OCI-LY1 (cell line): Measurements from ENCODE around the gene TENT4A.

ENCODE experiments used
- H2AFZ ChIP-seq: fragments of 200-600 bp; sonication (generic), shearing (Covaris generic); 2 replicates; pipeline ENCODE4 v1.6.0; 2014; ENCODE audit warnings: antibody characterized with exemption, mild to moderate bottlenecking, low read length
- H3F3A ChIP-seq: fragments of 200-600 bp; sonication (generic), shearing (Covaris generic); 2 replicates; pipeline ENCODE4 v1.6.0; 2014; ENCODE audit warnings: mild to moderate bottlenecking, antibody characterized with exemption, low read length, moderate library complexity; ENCODE audit not compliant: insufficient read depth
- H3K27ac ChIP-seq: fragments of 200-600 bp; sonication (generic); 2 replicates; pipeline ENCODE4 v1.5.1; 2014; ENCODE audit warnings: low read length, mixed run types, mild to moderate bottlenecking, low read depth; ENCODE audit not compliant: poor library complexity, severe bottlenecking
- H3K27me3 ChIP-seq: fragments of 200-600 bp; sonication (generic); 2 replicates; pipeline ENCODE4 v1.6.0; 2014; ENCODE audit warnings: antibody characterized with exemption, mild to moderate bottlenecking, low read length, moderate library complexity; ENCODE audit not compliant: insufficient read depth
- H3K36me3 ChIP-seq: fragments of 200-600 bp; sonication (generic); 2 replicates; pipeline ENCODE4 v1.6.1; 2014; ENCODE audit warnings: mild to moderate bottlenecking, antibody characterized with exemption, low read length, moderate library complexity, mixed read lengths; ENCODE audit not compliant: insufficient read depth
- H3K4me1 ChIP-seq: fragments of 200-600 bp; sonication (generic); 2 replicates; pipeline ENCODE4 v1.5.1; 2014; ENCODE audit warnings: mild to moderate bottlenecking, low read length, moderate library complexity; ENCODE audit not compliant: insufficient read depth, severe bottlenecking
- H3K4me2 ChIP-seq: fragments of 200-600 bp; sonication (generic), shearing (Covaris generic); 2 replicates; pipeline ENCODE4 v1.6.1; 2014; ENCODE audit warnings: low read length
- H3K4me3 ChIP-seq: fragments of 200-600 bp; sonication (generic); 2 replicates; pipeline ENCODE4 v1.5.1; 2014; ENCODE audit warnings: low read length, low read depth, mild to moderate bottlenecking, mixed read lengths; ENCODE audit not compliant: poor library complexity, severe bottlenecking
- H3K79me2 ChIP-seq: fragments of 200-600 bp; shearing (Covaris generic); 2 replicates; pipeline ENCODE4 v1.6.1; 2016; ENCODE audit warnings: mixed run types, low read length, mixed read lengths; ENCODE audit not compliant: insufficient read depth
- H3K9ac ChIP-seq: fragments of 200-600 bp; sonication (generic), shearing (Covaris generic); 2 replicates; pipeline ENCODE4 v1.6.1; 2014; ENCODE audit warnings: mild to moderate bottlenecking, low read length, mixed read lengths
- H3K9me2 ChIP-seq: fragments of 200-600 bp; sonication (generic), shearing (Covaris generic); 2 replicates; pipeline ENCODE4 v1.6.1; 2014; ENCODE audit warnings: low read depth, mild to moderate bottlenecking, low read length, mixed read lengths
- H3K9me3 ChIP-seq: fragments of 200-600 bp; shearing (Covaris generic); 2 replicates; pipeline ENCODE4 v1.6.1; 2014; ENCODE audit warnings: low read length, mixed read lengths
- H4K20me1 ChIP-seq: fragments of 200-600 bp; sonication (generic), shearing (Covaris generic); 2 replicates; pipeline ENCODE4 v1.6.0; 2016; ENCODE audit warnings: mild to moderate bottlenecking, low read length; ENCODE audit not compliant: insufficient read depth
- EZH2 ChIP-seq: fragments of 200-600 bp; sonication (generic), shearing (Covaris generic); IDR thresholded peaks from 2 replicates; pipeline ENCODE4 v1.8.0; 2017; ENCODE audit warnings: borderline replicate concordance, mixed run types, mild to moderate bottlenecking, antibody characterized with exemption, low read length, moderate library complexity, mixed read lengths
- TF ChIP-seq, protein P1 (sequence below): fragments of 200-600 bp; sonication (generic), shearing (Covaris generic); IDR thresholded peaks from 2 replicates; pipeline ENCODE4 v1.5.1; 2017; ENCODE audit warnings: mild to moderate bottlenecking, antibody characterized with exemption, low read length, moderate library complexity, mixed read lengths

Gene TENT4A

DNA sequence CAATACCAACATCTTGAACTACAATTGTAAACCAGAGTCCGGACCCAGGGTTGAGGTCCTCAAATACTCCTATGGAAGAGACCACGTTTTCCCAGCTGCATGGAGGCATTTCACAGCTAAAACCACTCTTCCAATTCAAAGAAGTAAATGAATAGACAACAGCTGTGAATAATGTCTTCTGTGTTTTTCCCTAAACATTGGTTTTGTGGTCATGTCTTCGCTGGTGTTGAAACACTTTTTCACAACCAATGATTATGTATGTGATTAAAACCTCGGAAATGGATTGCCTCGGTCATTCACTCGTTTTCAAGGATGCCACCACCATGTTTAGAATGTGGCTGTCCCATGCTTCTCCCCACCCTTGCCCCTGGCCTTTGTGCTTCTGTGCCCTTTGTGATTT, 9.4 kb upstream of the TENT4A start:
- no peaks in the 10 kb centered on the region for H3K9me3 ChIP-seq
- no peak overlapping the region for H3K4me2 ChIP-seq
- H3K27me3 ChIP-seq: 0 out of 2 replicates have a peak, but pooled peaks cover 5% of the 10 kb centered on the region
- no peaks in the 10 kb centered on the region for H4K20me1 ChIP-seq
- H3K9ac ChIP-seq: no peak overlapping the region
- H3F3A ChIP-seq: no peaks in the 10 kb centered on the region
- H3K9me2 ChIP-seq: no peaks in the 10 kb centered on the region
- no peak overlapping the region for H3K27ac ChIP-seq
- H3K79me2 ChIP-seq: no peaks in the 10 kb centered on the region
- no peak overlapping the region for H2AFZ ChIP-seq
- no peaks in the 10 kb centered on the region for H3K36me3 ChIP-seq
- H3K4me3 ChIP-seq: no peak overlapping the region
- TF ChIP-seq, protein P1, sequence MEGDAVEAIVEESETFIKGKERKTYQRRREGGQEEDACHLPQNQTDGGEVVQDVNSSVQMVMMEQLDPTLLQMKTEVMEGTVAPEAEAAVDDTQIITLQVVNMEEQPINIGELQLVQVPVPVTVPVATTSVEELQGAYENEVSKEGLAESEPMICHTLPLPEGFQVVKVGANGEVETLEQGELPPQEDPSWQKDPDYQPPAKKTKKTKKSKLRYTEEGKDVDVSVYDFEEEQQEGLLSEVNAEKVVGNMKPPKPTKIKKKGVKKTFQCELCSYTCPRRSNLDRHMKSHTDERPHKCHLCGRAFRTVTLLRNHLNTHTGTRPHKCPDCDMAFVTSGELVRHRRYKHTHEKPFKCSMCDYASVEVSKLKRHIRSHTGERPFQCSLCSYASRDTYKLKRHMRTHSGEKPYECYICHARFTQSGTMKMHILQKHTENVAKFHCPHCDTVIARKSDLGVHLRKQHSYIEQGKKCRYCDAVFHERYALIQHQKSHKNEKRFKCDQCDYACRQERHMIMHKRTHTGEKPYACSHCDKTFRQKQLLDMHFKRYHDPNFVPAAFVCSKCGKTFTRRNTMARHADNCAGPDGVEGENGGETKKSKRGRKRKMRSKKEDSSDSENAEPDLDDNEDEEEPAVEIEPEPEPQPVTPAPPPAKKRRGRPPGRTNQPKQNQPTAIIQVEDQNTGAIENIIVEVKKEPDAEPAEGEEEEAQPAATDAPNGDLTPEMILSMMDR: no peak
- no peak for TF ChIP-seq EZH2
- H3K4me1 ChIP-seq: peaks cover 16% of the 10 kb centered on the region

DNA sequence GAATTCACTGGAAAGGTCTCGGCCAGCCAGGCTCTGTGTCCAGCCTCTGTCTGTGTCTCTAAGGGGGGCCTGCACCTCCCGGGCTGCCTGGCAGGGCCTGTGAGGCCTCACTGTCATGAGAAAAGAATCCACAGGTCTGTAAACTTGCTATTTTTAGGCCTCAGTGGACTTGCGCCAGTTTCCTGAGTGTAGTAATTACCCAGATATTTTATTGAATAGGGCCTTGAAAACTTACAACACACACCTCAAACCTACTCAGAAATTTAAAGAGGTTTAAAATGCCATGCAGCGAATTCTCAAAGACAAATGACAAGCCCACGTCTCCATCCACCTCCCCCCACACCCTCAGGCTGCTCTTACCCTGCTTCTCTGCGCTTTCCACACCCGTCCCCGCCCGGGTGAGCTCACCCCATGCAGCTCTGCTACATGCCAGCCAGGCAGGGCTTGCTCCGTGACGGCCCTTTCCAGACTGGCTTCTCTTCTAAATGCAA, 8.8 kb upstream of the TENT4A start:
- Histone ChIP-seq H3K9me3 (no peaks in the 10 kb centered on the region), H3K4me2 (no peak overlapping the region)

DNA sequence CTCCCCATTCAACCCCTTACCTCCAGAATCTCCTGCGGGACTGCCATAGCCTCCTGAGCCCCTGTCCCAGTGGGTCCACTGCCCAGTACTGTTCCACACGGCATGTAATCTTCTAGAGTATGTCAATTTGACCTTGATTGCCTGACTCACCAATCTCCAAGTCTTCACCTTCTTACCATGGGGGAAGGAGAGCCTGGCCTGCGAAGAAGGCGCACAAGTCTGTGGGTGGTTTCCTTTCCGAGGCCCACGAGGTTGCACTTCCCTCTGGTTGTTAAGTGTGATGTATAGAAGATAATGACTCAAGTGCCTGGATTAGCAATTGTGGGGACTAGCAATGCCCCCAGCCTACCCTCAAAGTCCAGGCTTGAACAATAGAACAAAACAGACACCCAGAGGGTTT, 8.1 kb upstream of the TENT4A start:
- no peak overlapping the region for H3K9ac ChIP-seq
- H3K4me3 ChIP-seq: no peak overlapping the region
- peaks cover 16% of the 10 kb centered on the region for H3K4me1 ChIP-seq
- no peaks in the 10 kb centered on the region for H3K9me3 ChIP-seq
- TF ChIP-seq, protein P1: no peak
- TF ChIP-seq EZH2: no peak
- no peak overlapping the region for H3K4me2 ChIP-seq
- H3F3A ChIP-seq: no peaks in the 10 kb centered on the region
- no peak overlapping the region for H2AFZ ChIP-seq
- no peaks in the 10 kb centered on the region for H3K36me3 ChIP-seq
- H3K27ac ChIP-seq: no peak overlapping the region
- no peaks in the 10 kb centered on the region for H4K20me1 ChIP-seq
- no peaks in the 10 kb centered on the region for H3K9me2 ChIP-seq
- 0 out of 2 replicates have a peak, but pooled peaks cover 5% of the 10 kb centered on the region for H3K27me3 ChIP-seq
- no peaks in the 10 kb centered on the region for H3K79me2 ChIP-seq

More for the DNA sequence above, 8.8 kb upstream of the TENT4A start:
- Histone ChIP-seq H3K79me2 (no peaks in the 10 kb centered on the region), H4K20me1 (no peaks in the 10 kb centered on the region), H2AFZ (no peak overlapping the region), H3K4me3 (no peak overlapping the region), H3K9ac (no peak overlapping the region), H3F3A (no peaks in the 10 kb centered on the region), H3K4me1 (peaks cover 16% of the 10 kb centered on the region), H3K9me2 (no peaks in the 10 kb centered on the region), H3K27me3 (0 out of 2 replicates have a peak, but pooled peaks cover 5% of the 10 kb centered on the region), H3K27ac (no peak overlapping the region), H3K36me3 (no peaks in the 10 kb centered on the region)
- TF ChIP-seq, protein P1: no peak
- no peak for TF ChIP-seq EZH2
